B cell (primary cell): ENCODE results near the gene SMIM10L2A. TPM values are rescaled to one million over a fixed set of nuclear protein-coding genes. Genes with fewer than 3 reads are reported as not detected.

Experiments used
- ATAC-seq: fragments of 200-7000 bp; cut with Tn5 transposase; one replicate; pipeline ENCODE4 v1.10.0; 2021; ENCODE audit warnings: low read depth, mild to moderate bottlenecking, moderate number of reproducible peaks, moderate library complexity
- CTCF ChIA-PET: fragments of 350-600 bp; sonication (Branson Sonifier 250); formaldehyde crosslinking; loops from one replicate; lab custom pipeline; 2021; ENCODE audit warnings: antibody characterized with exemption, inconsistent platforms; lab: Charles Lee
- POLR2A ChIA-PET: fragments of 350-600 bp; sonication (Branson Sonifier 250); formaldehyde crosslinking; loops from one replicate; lab custom pipeline; 2021; ENCODE audit warnings: antibody characterized with exemption; lab: Charles Lee
- DNase-seq: peaks from one replicate; pipeline ENCODE4 v3.0.0; 2013
- H2AFZ ChIP-seq: 2 replicates; pipeline ENCODE4 v1.6.1; 2012; ENCODE audit warnings: mild to moderate bottlenecking, low read depth, low read length; ENCODE audit not compliant: insufficient read depth, poor library complexity, severe bottlenecking
- H3K27ac ChIP-seq, 2 donors: 1 replicate in 1 of 2; 2 replicates in 1 of 2; pipeline ENCODE4 v1.5.1; 2012 to 2013; ENCODE audit warnings: low read length in 2 of 2, mild to moderate bottlenecking in 2 of 2, moderate library complexity in 1 of 2
- H3K27me3 ChIP-seq, 4 experiments: fragments of 200-600 bp in 1 of 4; sonication (generic) in 1 of 4; replicated peaks in 1 of 4; 1 replicate in 2 of 4; 2 replicates in 2 of 4; pipeline versions ENCODE4 v1.6.1 to v1.7.0; 2013 to 2016; ENCODE audit warnings: low read length in 3 of 4, mild to moderate bottlenecking in 2 of 4, mixed read lengths in 1 of 4, moderate library complexity in 1 of 4; ENCODE audit not compliant: insufficient read depth in 4 of 4, control insufficient read depth in 3 of 4; ENCODE audit errors: control extremely low read depth in 1 of 4
- H3K36me3 ChIP-seq, 2 experiments: replicated peaks in 1 of 2; 1 replicate in 1 of 2; 2 replicates in 1 of 2; pipeline versions ENCODE4 v1.6.1 to v1.7.1; 2013; ENCODE audit warnings: low read length in 1 of 2; ENCODE audit not compliant: insufficient read depth in 2 of 2, control insufficient read depth in 1 of 2; ENCODE audit errors: control extremely low read depth in 1 of 2, extremely low read depth in 1 of 2
- H3K4me1 ChIP-seq, 2 donors: fragments of 200-600 bp in 1 of 2; sonication (generic) in 1 of 2; 1 replicate in 1 of 2; 2 replicates in 1 of 2; pipeline versions ENCODE4 v1.5.1 to v1.6.1; 2013 to 2017; ENCODE audit warnings: low read length in 2 of 2; ENCODE audit not compliant: control insufficient read depth in 2 of 2, insufficient read depth in 2 of 2
- H3K4me2 ChIP-seq: replicated peaks from 2 replicates; pipeline ENCODE3; 2012; ENCODE audit warnings: mild to moderate bottlenecking, low read depth, low read length; ENCODE audit not compliant: poor library complexity, severe bottlenecking
- H3K4me3 ChIP-seq, 5 experiments: fragments of 200-600 bp in 1 of 5; sonication (generic) in 1 of 5; 1 replicate in 3 of 5; 2 replicates in 2 of 5; pipeline versions ENCODE4 v1.5.1 to v1.7.0; 2011 to 2016; ENCODE audit warnings: low read length in 4 of 5, mild to moderate bottlenecking in 4 of 5, low read depth in 2 of 5, control low read depth in 1 of 5, moderate library complexity in 1 of 5; ENCODE audit not compliant: insufficient read depth in 1 of 5; ENCODE audit errors: control extremely low read depth in 1 of 5, extremely low read depth in 1 of 5
- H3K79me2 ChIP-seq: fragments of 200-600 bp; sonication (generic); one replicate; pipeline ENCODE4 v1.6.0; 2016; ENCODE audit warnings: low read length; ENCODE audit not compliant: control insufficient read depth, insufficient read depth
- H3K9ac ChIP-seq: fragments of 200-600 bp; sonication (generic); 2 replicates; pipeline ENCODE4 v1.6.1; 2017; ENCODE audit warnings: mild to moderate bottlenecking, low read length, moderate library complexity
- H3K9me3 ChIP-seq, 3 donors: one replicate each; pipeline versions ENCODE4 v1.6.1 to v1.7.1; 2013; ENCODE audit warnings: low read length in 2 of 3; ENCODE audit not compliant: control insufficient read depth in 2 of 3, insufficient read depth in 1 of 3; ENCODE audit errors: control extremely low read depth in 1 of 3
- H4K20me1 ChIP-seq: 2 replicates; pipeline ENCODE4 v1.6.0; 2012; ENCODE audit warnings: mild to moderate bottlenecking, low read length; ENCODE audit not compliant: insufficient read depth, control insufficient read depth, poor library complexity, severe bottlenecking
- H3K27ac Mint-ChIP-seq: one replicate; pipeline ENCODE4 v1.8.0; 2021; ENCODE audit warnings: mixed read lengths
- H3K27me3 Mint-ChIP-seq: one replicate; pipeline ENCODE4 v1.8.0; 2021; ENCODE audit warnings: mixed read lengths
- H3K4me1 Mint-ChIP-seq: one replicate; pipeline ENCODE4 v1.8.0; 2021; ENCODE audit warnings: mixed read lengths
- H3K4me3 Mint-ChIP-seq: one replicate; pipeline ENCODE4 v1.8.0; 2021; ENCODE audit warnings: mixed read lengths
- H3K9me3 Mint-ChIP-seq: one replicate; pipeline ENCODE4 v1.8.0; 2022; ENCODE audit warnings: mixed read lengths; ENCODE audit not compliant: insufficient read depth
- CTCF ChIP-seq: fragments of 200-600 bp; IDR thresholded peaks from one replicate; pipeline ENCODE4 v1.8.0; 2022; ENCODE audit warnings: antibody characterized with exemption, mild to moderate bottlenecking
- EZH2 ChIP-seq: IDR thresholded peaks from 2 replicates; pipeline ENCODE4 v1.6.1; 2012; ENCODE audit warnings: borderline replicate concordance, low read depth, mild to moderate bottlenecking, moderate library complexity, low read length; ENCODE audit not compliant: insufficient read depth, poor library complexity, severe bottlenecking
- WGBS: methylation state at CpG from one replicate; pipeline ENCODE4 v1.1.5; 2013; ENCODE audit warnings: missing lambda C conversion rate; ENCODE audit not compliant: insufficient coverage; 5-methylcytosine and 5-hydroxymethylcytosine counted together
- intact Hi-C: fragments of 100-400 bp; cut with micrococcal nuclease; formaldehyde crosslinking; loops from one replicate; pipeline ENCODE4 v1.10.0; 2022
- polyA plus RNA-seq: library from polyadenylated mRNA; depleted of rRNA; stranded (reverse); fragments of >200 nt; gene quantifications from 2 replicates; pipeline ENCODE4 v1.2.3, GENCODE V29; 2012
- total RNA-seq, 2 donors: library from RNA; stranded (reverse); fragments of 120-200 nt in 1 of 2; gene quantifications; 1 replicate in 1 of 2; 2 replicates in 1 of 2; pipeline versions ENCODE4 v1.2.3 to v1.2.4, GENCODE V29; 2013 to 2022

The SMIM10L2A gene
- total and polyA plus RNA-seq, 2 donors (not counting 1 experiment from before 2014, with no cell fraction given): 0.25 to 0.76 TPM

- DNase-seq: no peak
- no peaks in the 10 kb centered on the region for H3K4me1 ChIP-seq
- no peak overlapping the region for H3K27ac ChIP-seq
- POLR2A ChIA-PET: no interaction called here
- CTCF ChIA-PET: no interaction called here
- H3K27me3 ChIP-seq: no peaks in the 10 kb centered on the region
- Mint-ChIP-seq H3K9me3 (no peaks in the 10 kb centered on the region), H3K4me3 (no peak overlapping the region), H3K27ac (no peak overlapping the region), H3K27me3 (no peaks in the 10 kb centered on the region), H3K4me1 (no peaks in the 10 kb centered on the region)
- TF ChIP-seq EZH2 (no peak), CTCF (no peak)
- H4K20me1 ChIP-seq: no peaks in the 10 kb centered on the region
- 92% methylated on average over 24 of the region's 28 CpGs for WGBS
- H3K79me2 ChIP-seq: no peaks in the 10 kb centered on the region
- no peak overlapping the region for H2AFZ ChIP-seq
- no peak overlapping the region for H3K4me3 ChIP-seq
- no peaks in the 10 kb centered on the region for H3K9me3 ChIP-seq
- ATAC-seq: no peak
- no peak overlapping the region for H3K9ac ChIP-seq
- H3K36me3 ChIP-seq: no peaks in the 10 kb centered on the region
- intact Hi-C loops: no loop called here
- no peak overlapping the region for H3K4me2 ChIP-seq
These were observed 16.4 kb downstream of the SMIM10L2A start for GRCh38 chrX:135437867-135438733.

- no peaks in the 10 kb centered on the region for H3K4me1 Mint-ChIP-seq
- TF ChIP-seq EZH2 (no peak), CTCF (no peak)
- no peak overlapping the region for H3K4me3 Mint-ChIP-seq
- Histone ChIP-seq H2AFZ (no peak overlapping the region), H3K27me3 (no peaks in the 10 kb centered on the region), H4K20me1 (no peaks in the 10 kb centered on the region), H3K9ac (no peak overlapping the region), H3K9me3 (no peaks in the 10 kb centered on the region), H3K36me3 (no peaks in the 10 kb centered on the region), H3K79me2 (no peaks in the 10 kb centered on the region), H3K4me3 (no peak overlapping the region), H3K4me2 (no peak overlapping the region), H3K27ac (no peak overlapping the region), H3K4me1 (no peaks in the 10 kb centered on the region)
- H3K9me3 Mint-ChIP-seq: no peaks in the 10 kb centered on the region
- ChIA-PET CTCF (no interaction called here), POLR2A (no interaction called here)
- DNase-seq (no peak), ATAC-seq (no peak)
- WGBS: no CpG with 5 or more reads among the region's 7 CpGs
- no peak overlapping the region for H3K27ac Mint-ChIP-seq
- no peaks in the 10 kb centered on the region for H3K27me3 Mint-ChIP-seq
- intact Hi-C loops: no loop called here
These were observed 16.9 kb downstream of the SMIM10L2A start for GRCh38 chrX:135438734-135439043.
